ENCODE data around the gene C1GALT1. TPM values are rescaled to one million over a fixed set of nuclear protein-coding genes. Genes with fewer than 3 reads are reported as not detected.
"Not testable (repeated sequence)": the region's sequence is repeated elsewhere in the genome, so short reads cannot be mapped to it uniquely, and the experiment has no call there.

Gene C1GALT1
- total and polyA plus RNA-seq, 12 donors, result 3.6 to 217 (median 18.2) TPM

GRCh38 chr7:7148798-7149481, 33.4 kb upstream of the C1GALT1 start:
- Histone ChIP-seq H3K4me3 (no peak overlapping the region), H3K9me3 (replicated peaks in 1 of 3) (no peaks in the 10 kb centered on the region), H3K27me3 (no peaks in the 10 kb centered on the region), H3K27ac (no peak overlapping the region), H3K4me1 (replicated peaks in 1 of 2) (no peaks in the 10 kb centered on the region), H3K36me3 (replicated peaks in 1 of 2) (no peaks in the 10 kb centered on the region)
- TF ChIP-seq POLR2A (IDR thresholded peaks at IDR 0.05) (no peak), CTCF (IDR thresholded peaks at IDR 0.05) (no peak)
- WGBS, 4 donors, result 85 to 97% (median 95%) methylated on average over 7 of the region's 7 CpGs
- intact Hi-C loops (cut with DNase I), result no loop called here
- no peak for DNase-seq

GRCh38 chr7:7151285-7151684, 31.1 kb upstream of the C1GALT1 start:
- TF ChIP-seq CTCF (IDR thresholded peaks at IDR 0.05) (no peak), POLR2A (IDR thresholded peaks at IDR 0.05) (no peak)
- 49 to 63% (median 56%) methylated on average over 3 of the region's 3 CpGs for WGBS, 4 donors
- H3K4me3 ChIP-seq, result no peak overlapping the region
- no peak overlapping the region for H3K27ac ChIP-seq
- intact Hi-C loops (cut with DNase I), result no loop called here
- no peaks in the 10 kb centered on the region for H3K4me1 ChIP-seq (replicated peaks in 1 of 2)
- no peaks in the 10 kb centered on the region for H3K9me3 ChIP-seq (replicated peaks in 1 of 3)
- no peak for DNase-seq
- no peaks in the 10 kb centered on the region for H3K27me3 ChIP-seq
- H3K36me3 ChIP-seq (replicated peaks in 1 of 2), result no peaks in the 10 kb centered on the region

GRCh38 chr7:7151865-7152264, 30.5 kb upstream of the C1GALT1 start:
- H3K27me3 ChIP-seq, result no peaks in the 10 kb centered on the region
- TF ChIP-seq POLR2A (IDR thresholded peaks at IDR 0.05) (no peak), CTCF (IDR thresholded peaks at IDR 0.05) (no peak)
- H3K4me3 ChIP-seq, result no peak overlapping the region
- H3K9me3 ChIP-seq (replicated peaks in 1 of 3), result no peaks in the 10 kb centered on the region
- no peak for DNase-seq
- no peaks in the 10 kb centered on the region for H3K36me3 ChIP-seq (replicated peaks in 1 of 2)
- no peaks in the 10 kb centered on the region for H3K4me1 ChIP-seq (replicated peaks in 1 of 2)
- no peak overlapping the region for H3K27ac ChIP-seq
- intact Hi-C loops (cut with DNase I), result no loop called here
- WGBS, 4 donors, result 79 to 83% (median 81%) methylated on average over 1 of the region's 1 CpG

- Histone ChIP-seq H3K36me3 (replicated peaks in 1 of 2) (no peaks in the 10 kb centered on the region), H3K4me3 (no peak overlapping the region), H3K4me1 (replicated peaks in 1 of 2) (no peaks in the 10 kb centered on the region), H3K27me3 (no peaks in the 10 kb centered on the region), H3K9me3 (replicated peaks in 1 of 3) (no peaks in the 10 kb centered on the region), H3K27ac (no peak overlapping the region)
- intact Hi-C loops (cut with DNase I), result no loop called here
- WGBS, 4 donors, result 96 to 99% (median 98%) methylated on average over 11 of the region's 11 CpGs
- DNase-seq, result no peak
- no peak for TF ChIP-seq CTCF (IDR thresholded peaks at IDR 0.05)
- TF ChIP-seq POLR2A (IDR thresholded peaks at IDR 0.05), result no peak
These were observed 30.0 kb upstream of the C1GALT1 start for GRCh38 chr7:7152315-7152714.

DNA sequence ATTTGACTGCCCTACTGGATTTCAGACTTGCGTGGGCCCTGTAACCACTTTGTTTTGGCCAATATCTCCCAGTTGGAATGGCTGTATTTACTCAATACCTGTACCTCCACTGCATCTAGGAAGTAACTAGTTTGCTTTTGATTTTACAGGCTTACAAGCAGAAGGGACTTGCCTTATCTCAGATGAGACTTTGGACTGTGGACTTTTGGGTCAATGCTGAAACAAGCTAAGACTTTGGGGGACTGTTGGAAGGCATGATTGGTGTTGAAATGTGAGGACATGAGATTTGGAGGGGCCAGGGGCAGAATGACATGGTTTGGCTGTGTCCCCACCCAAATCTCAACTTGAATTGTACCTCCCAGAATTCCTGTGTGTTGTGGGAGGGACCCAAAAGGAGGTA, 28.0 kb upstream of the C1GALT1 start:
- H3K36me3 ChIP-seq (replicated peaks in 1 of 2); DNase-seq; H3K27me3 ChIP-seq; H3K27ac ChIP-seq; H3K4me1 ChIP-seq (replicated peaks in 1 of 2); intact Hi-C loops (cut with DNase I); H3K9me3 ChIP-seq (replicated peaks in 1 of 3); H3K4me3 ChIP-seq: not testable (repeated sequence)
- WGBS, 4 donors, result 90 to 100% (median 92%) methylated on average over 1 of the region's 1 CpG

All from adrenal gland (tissue), 12 donors.